AG04450 (cell line): ENCODE results near the gene MED29. TPM values are rescaled to one million over a fixed set of nuclear protein-coding genes. Genes with fewer than 3 reads are reported as not detected.

Experiments used
- CTCF ChIA-PET: fragments of 300-600, 350-600 bp; formaldehyde crosslinking; extraction: SDS; loops from one replicate; lab custom pipeline; 2022; ENCODE audit warnings: antibody characterized with exemption, inconsistent platforms; lab: Charles Lee
- POLR2A ChIA-PET: fragments of 350-600 bp; formaldehyde crosslinking; extraction: SDS; loops from one replicate; lab custom pipeline; 2021; ENCODE audit warnings: antibody characterized with exemption, inconsistent platforms; lab: Yijun Ruan, JAX
- DNase-seq: peaks from one replicate; pipeline ENCODE4 v3.0.0-alpha.2; 2011; ENCODE audit warnings: low read depth, low spot score
- H3K27ac ChIP-seq: one replicate; pipeline ENCODE4 v1.5.1; 2012; ENCODE audit warnings: low read depth, low read length, control low read depth
- H3K27me3 ChIP-seq: one replicate; pipeline ENCODE4 v1.6.0; 2012; ENCODE audit warnings: low read length; ENCODE audit not compliant: control insufficient read depth, insufficient read depth
- H3K4me3 ChIP-seq: 2 replicates; pipeline ENCODE4 v1.5.1; 2011; ENCODE audit warnings: mild to moderate bottlenecking, low read depth, low read length, control low read depth
- H3K9me3 ChIP-seq: 2 replicates; pipeline ENCODE4 v1.5.1; 2012; ENCODE audit warnings: low read length; ENCODE audit not compliant: control insufficient read depth, insufficient read depth
- polyA minus RNA-seq: library from RNA; depleted of rRNA, polyadenylated mRNA; stranded (reverse); fragments of >200 nt; gene quantifications from 2 replicates; pipeline ENCODE4 v1.2.3, GENCODE V29; 2011; rRNA and poly(A)+ RNA removed
- polyA plus RNA-seq: library from polyadenylated mRNA; depleted of rRNA; stranded (reverse); fragments of >200 nt; gene quantifications from 2 replicates; pipeline ENCODE4 v1.2.3, GENCODE V29; 2011; rRNA removed
- TF ChIP-seq, protein P1 (sequence below): IDR thresholded peaks from 2 replicates; pipeline ENCODE4 v1.5.1; 2011; ENCODE audit warnings: low read depth, low read length, control low read depth, inconsistent platforms

The MED29 gene, protein sequence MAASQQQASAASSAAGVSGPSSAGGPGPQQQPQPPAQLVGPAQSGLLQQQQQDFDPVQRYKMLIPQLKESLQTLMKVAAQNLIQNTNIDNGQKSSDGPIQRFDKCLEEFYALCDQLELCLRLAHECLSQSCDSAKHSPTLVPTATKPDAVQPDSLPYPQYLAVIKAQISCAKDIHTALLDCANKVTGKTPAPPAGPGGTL
- 28.0 and 29.9 TPM in 2 replicates for polyA plus RNA-seq
- polyA minus RNA-seq, result 22.2 and 26.5 TPM in 2 replicates

DNA sequence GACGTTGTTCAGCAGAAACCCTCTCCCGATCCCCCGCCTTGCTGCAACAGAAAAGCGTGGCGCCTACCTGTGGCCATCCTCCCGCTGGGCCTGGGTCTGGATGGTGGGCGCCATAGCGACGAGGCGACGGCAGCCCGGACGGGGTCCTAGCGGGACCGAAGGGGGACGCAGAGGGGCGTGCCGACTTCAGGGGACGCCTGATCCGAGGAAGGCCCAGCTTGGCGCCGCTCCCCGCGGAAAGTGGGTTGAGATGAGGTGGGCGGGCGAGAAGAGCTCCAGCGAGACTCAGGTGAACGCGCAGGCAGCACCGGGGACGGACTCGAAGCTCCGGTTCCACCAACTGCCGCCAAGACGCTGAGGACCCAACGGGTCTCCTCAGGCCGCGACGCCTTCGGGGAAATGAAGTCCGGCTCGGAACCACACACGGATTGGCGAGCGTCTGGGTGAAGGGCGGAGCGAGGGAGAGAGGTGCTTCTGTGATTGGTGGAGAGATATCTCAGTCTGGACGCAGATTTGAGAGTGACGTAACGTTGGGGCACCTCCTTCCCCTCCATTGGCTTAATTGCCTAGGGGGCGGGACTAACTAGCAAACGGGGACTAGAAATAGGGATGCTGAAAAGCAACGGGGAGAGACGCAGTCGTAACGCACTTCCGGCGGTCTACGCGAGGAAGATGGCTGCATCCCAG lies at the start of gene MED29, which contains the start of gene PAF1:
MED29 (plus strand) TSS at position 628 of the 687 bp plus-strand sequence; CDS start at position 673, 45 bp downstream.
PAF1 (minus strand) TSS at position 356 of the 687 bp plus-strand sequence; CDS start at position 114, 242 bp downstream.
- POLR2A ChIA-PET, result interaction anchor here (0.6 to 2.0 kb wide), 15 partner anchors 9 to 443 kb away, joined by 3 to 27 read pairs (median 4); partner anchors contain the start of genes DYRK1B, PLEKHG2, RPS16 and SAMD4B

GRCh38 chr19:39341719-39342604 lies 49.2 kb upstream of the MED29 start, which contains the start of gene SAMD4B:
Gene SAMD4B, plus strand, starts transcription at chr19:39342421. Its CDS starts 14,473 bp downstream, at chr19:39356894.
- POLR2A ChIA-PET, result interaction anchor here (0.6 to 1.9 kb wide), 5 partner anchors 9 to 70 kb away, joined by 3 to 8 read pairs (median 3); partner anchors contain the start of genes MED29, PAF1 and PLEKHG2
- no peaks in the 10 kb centered on the region; the same call in 1 of the 2 replicates for H3K9me3 ChIP-seq
- TF ChIP-seq, protein P1, sequence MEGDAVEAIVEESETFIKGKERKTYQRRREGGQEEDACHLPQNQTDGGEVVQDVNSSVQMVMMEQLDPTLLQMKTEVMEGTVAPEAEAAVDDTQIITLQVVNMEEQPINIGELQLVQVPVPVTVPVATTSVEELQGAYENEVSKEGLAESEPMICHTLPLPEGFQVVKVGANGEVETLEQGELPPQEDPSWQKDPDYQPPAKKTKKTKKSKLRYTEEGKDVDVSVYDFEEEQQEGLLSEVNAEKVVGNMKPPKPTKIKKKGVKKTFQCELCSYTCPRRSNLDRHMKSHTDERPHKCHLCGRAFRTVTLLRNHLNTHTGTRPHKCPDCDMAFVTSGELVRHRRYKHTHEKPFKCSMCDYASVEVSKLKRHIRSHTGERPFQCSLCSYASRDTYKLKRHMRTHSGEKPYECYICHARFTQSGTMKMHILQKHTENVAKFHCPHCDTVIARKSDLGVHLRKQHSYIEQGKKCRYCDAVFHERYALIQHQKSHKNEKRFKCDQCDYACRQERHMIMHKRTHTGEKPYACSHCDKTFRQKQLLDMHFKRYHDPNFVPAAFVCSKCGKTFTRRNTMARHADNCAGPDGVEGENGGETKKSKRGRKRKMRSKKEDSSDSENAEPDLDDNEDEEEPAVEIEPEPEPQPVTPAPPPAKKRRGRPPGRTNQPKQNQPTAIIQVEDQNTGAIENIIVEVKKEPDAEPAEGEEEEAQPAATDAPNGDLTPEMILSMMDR, result peak; percentile 65
- H3K27ac ChIP-seq, result peak within 1 kb of the TSS; percentile 52
- CTCF ChIA-PET, result interaction anchor here (0.5 to 1.6 kb wide), 21 partner anchors 9 to 1428 kb away, joined by 3 to 17 read pairs (median 3); partner anchors contain the start of genes EID2B, RPS16 and SUPT5H
- peak; percentile 97 for DNase-seq
- no peaks in the 10 kb centered on the region for H3K27me3 ChIP-seq
- H3K4me3 ChIP-seq, result peak within 1 kb of the TSS; percentile 80

More for the DNA sequence above, at the start of gene MED29, which contains the start of gene PAF1:
- DNase-seq, result peak; percentile 99
- Histone ChIP-seq H3K27me3 (no peaks in the 10 kb centered on the region), H3K9me3 (peaks cover 3% of the 10 kb centered on the region; the same call in 1 of the 2 replicates), H3K4me3 (peak within 1 kb of the TSS; percentile 99), H3K27ac (peak within 1 kb of the TSS; percentile 94)
- TF ChIP-seq, protein P1, result no peak
- CTCF ChIA-PET, result interaction anchor here (1.0 kb wide), 1 partner anchor 21 kb away, joined by 3 read pairs; no protein-coding TSS in a partner anchor

DNA sequence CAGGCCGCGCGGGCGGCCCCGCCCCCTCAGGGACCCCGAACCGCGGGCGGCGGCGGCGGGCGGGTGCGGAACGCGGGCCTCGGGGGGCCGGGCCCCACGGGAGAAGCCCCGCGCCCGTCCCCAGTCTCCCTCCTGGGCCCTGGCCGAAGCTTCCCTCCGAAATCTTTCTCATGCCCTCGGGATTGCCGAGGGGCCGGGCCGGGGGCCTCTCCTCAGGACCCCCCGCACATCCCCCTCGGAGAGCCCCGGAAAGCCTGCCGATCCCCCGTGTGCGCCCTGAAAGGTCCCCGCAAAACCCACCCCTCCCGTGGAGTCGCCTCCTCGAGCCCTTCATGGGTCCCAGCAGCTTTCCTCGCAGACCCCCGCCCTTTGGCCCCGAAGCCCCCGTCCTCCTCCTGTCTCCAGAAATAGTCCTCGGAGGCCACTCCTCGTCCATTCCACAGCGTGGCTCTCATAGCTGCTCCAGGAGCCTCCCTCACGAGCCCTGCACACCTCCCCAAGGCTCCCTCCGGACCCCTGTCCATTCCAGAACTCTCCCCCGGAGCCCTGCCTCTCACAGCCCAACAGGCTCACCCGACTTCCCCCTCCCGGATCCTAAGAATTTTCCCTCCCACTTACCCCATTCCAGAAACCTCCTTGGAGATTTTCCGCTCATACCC lies 48.4 kb upstream of the MED29 start:
- ChIA-PET CTCF (interaction anchor here (0.6 to 1.6 kb wide), 20 partner anchors 8 to 1429 kb away, joined by 3 to 17 read pairs (median 3); partner anchors contain the start of genes EID2B, RPS16 and SUPT5H), POLR2A (interaction anchor here (0.9 to 1.9 kb wide), 3 partner anchors 8 to 61 kb away, joined by 3 to 8 read pairs (median 3); partner anchors contain the start of genes MED29 and PAF1)
- Histone ChIP-seq H3K9me3 (no peaks in the 10 kb centered on the region; the same call in 1 of the 2 replicates), H3K4me3 (peak overlapping the region; percentile 80), H3K27ac (peak overlapping the region; percentile 11), H3K27me3 (no peaks in the 10 kb centered on the region)
- DNase-seq, result no peak
- TF ChIP-seq, protein P1, result no peak

GRCh38 chr19:39345956-39346355 lies 45.2 kb upstream of the MED29 start:
- ChIA-PET POLR2A (no interaction called here), CTCF (interaction anchor here (0.5 to 1.2 kb wide), 3 partner anchors 9 to 225 kb away, joined by 3 to 5 read pairs (median 4); no protein-coding TSS in a partner anchor)
- DNase-seq, result no peak
- TF ChIP-seq, protein P1, result peak; percentile 30; the same call in 1 of the 2 replicates
- Histone ChIP-seq H3K27me3 (no peaks in the 10 kb centered on the region), H3K4me3 (no peak overlapping the region), H3K27ac (no peak overlapping the region), H3K9me3 (no peaks in the 10 kb centered on the region; the same call in 1 of the 2 replicates)
